ENCODE results near the gene ADCYAP1R1.

DNA sequence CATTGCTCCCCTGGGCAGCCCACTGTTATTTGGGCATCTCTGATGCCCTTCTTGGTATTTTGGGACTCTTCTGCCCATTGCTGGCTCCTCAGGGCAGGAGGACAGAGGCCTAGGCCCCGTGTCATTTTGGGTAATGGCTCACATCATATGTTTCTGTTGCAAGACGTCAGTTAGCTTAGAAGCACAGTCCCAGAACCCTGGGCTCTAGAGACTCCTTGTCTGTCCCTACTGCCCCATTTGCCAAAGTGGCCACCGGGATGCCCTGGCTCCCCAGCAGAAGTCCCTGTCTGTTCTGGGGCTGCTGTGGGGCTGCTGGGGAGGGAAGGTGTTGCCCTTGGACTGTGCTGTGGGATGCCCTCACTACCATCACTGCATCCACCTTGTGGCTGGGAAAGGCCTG lies 48.8 kb downstream of the ADCYAP1R1 start:
- TF ChIP-seq POLR2AphosphoS5 (IDR thresholded peaks at IDR 0.05) (no peak), CTCF (IDR thresholded peaks at IDR 0.05) (no peak), EP300 (IDR thresholded peaks at IDR 0.05) (no peak), POLR2A (IDR thresholded peaks at IDR 0.05) (no peak)
